Mesendoderm (in vitro differentiated cells): ENCODE results near the gene RPP25. TPM values are rescaled to one million over a fixed set of nuclear protein-coding genes. Genes with fewer than 3 reads are reported as not detected.

Experiments used
- DNase-seq: peaks from one replicate; pipeline ENCODE4 v3.0.0; 2013
- H2AK5ac ChIP-seq: 2 replicates; pipeline ENCODE4 v1.6.1; 2013; ENCODE audit warnings: low read length, inconsistent platforms
- H2BK120ac ChIP-seq: 2 replicates; pipeline ENCODE4 v1.6.1; 2013; ENCODE audit warnings: low read depth, mild to moderate bottlenecking, low read length, moderate library complexity, mixed read lengths
- H2BK15ac ChIP-seq: replicated peaks from 2 replicates; pipeline ENCODE4 v1.6.1; 2013; ENCODE audit warnings: low read depth, mild to moderate bottlenecking, moderate library complexity
- H2BK5ac ChIP-seq: 2 replicates; pipeline ENCODE4 v1.6.1; 2013; ENCODE audit warnings: low read length, inconsistent platforms
- H3K18ac ChIP-seq: 2 replicates; pipeline ENCODE4 v1.6.1; 2013; ENCODE audit warnings: mild to moderate bottlenecking, low read length, mixed read lengths
- H3K23ac ChIP-seq: one replicate; pipeline ENCODE4 v1.6.1; 2013; ENCODE audit warnings: low read length
- H3K27ac ChIP-seq: 2 replicates; pipeline ENCODE4 v1.5.1; 2013; ENCODE audit warnings: low read depth, mild to moderate bottlenecking, inconsistent platforms, low read length, moderate library complexity
- H3K27me3 ChIP-seq: 2 replicates; pipeline ENCODE4 v1.6.1; 2013; ENCODE audit warnings: low read length, control low read depth, mild to moderate bottlenecking, inconsistent platforms; ENCODE audit not compliant: insufficient read depth, poor library complexity
- H3K36me3 ChIP-seq: 2 replicates; pipeline ENCODE4 v1.6.1; 2013; ENCODE audit warnings: low read length, inconsistent platforms; ENCODE audit not compliant: control insufficient read depth, insufficient read depth
- H3K4ac ChIP-seq: one replicate; pipeline ENCODE4 v1.6.1; 2013; ENCODE audit warnings: low read depth, mild to moderate bottlenecking, low read length, moderate library complexity
- H3K4me1 ChIP-seq: 2 replicates; pipeline ENCODE4 v1.6.1; 2013; ENCODE audit warnings: low read depth, low read length, inconsistent platforms; ENCODE audit not compliant: control insufficient read depth
- H3K4me2 ChIP-seq: 2 replicates; pipeline ENCODE4 v1.6.1; 2013; ENCODE audit warnings: low read length
- H3K4me3 ChIP-seq: 2 replicates; pipeline ENCODE4 v1.5.1; 2013; ENCODE audit warnings: mild to moderate bottlenecking, low read length
- H3K56ac ChIP-seq: one replicate; pipeline ENCODE4 v1.6.1; 2013; ENCODE audit warnings: low read length
- H3K79me1 ChIP-seq: 2 replicates; pipeline ENCODE4 v1.6.1; 2013; ENCODE audit warnings: low read length, inconsistent platforms
- H3K79me2 ChIP-seq: 2 replicates; pipeline ENCODE4 v1.6.1; 2013; ENCODE audit warnings: mild to moderate bottlenecking, low read length; ENCODE audit not compliant: control insufficient read depth, insufficient read depth
- H3K9ac ChIP-seq: 2 replicates; pipeline ENCODE4 v1.6.1; 2013; ENCODE audit warnings: low read length, inconsistent platforms
- H4K5ac ChIP-seq: one replicate; pipeline ENCODE4 v1.6.1; 2013; ENCODE audit warnings: low read length
- H4K8ac ChIP-seq: one replicate; pipeline ENCODE4 v1.6.1; 2013; ENCODE audit warnings: low read depth, mild to moderate bottlenecking, control low read depth, low read length, moderate library complexity
- WGBS: extraction: QIAGEN DNeasy Blood & Tissue Kit; methylation state at CpG from one replicate; pipeline ENCODE4 v1.1.7; 2013; ENCODE audit warnings: low lambda C conversion rate, missing lambda C conversion rate; ENCODE audit not compliant: insufficient coverage; ENCODE audit errors: extremely low coverage; 5-methylcytosine and 5-hydroxymethylcytosine counted together
- polyA plus RNA-seq, 2 experiments: library from polyadenylated mRNA; stranded (reverse); fragments of 200-250 nt; gene quantifications; one replicate each; pipeline ENCODE4 v1.2.3, GENCODE V29; 2013

RPP25 gene
- 4.9 TPM for polyA plus RNA-seq (2013, experiment 1 of 2)
- polyA plus RNA-seq (2013, experiment 2 of 2), result 5.1 TPM

GRCh38 chr15:74956648-74957475 lies at the start of gene RPP25:
Gene RPP25 (minus strand): TSS chr15:74956772. CDS start chr15:74956583, 189 bp downstream.
- H3K27ac ChIP-seq, result no peak within 1 kb of the TSS

GRCh38 chr15:75002398-75002797 lies 45.8 kb upstream of the RPP25 start:
- WGBS, result no CpG with 5 or more reads among the region's 7 CpGs
- Histone ChIP-seq H3K36me3 (no peaks in the 10 kb centered on the region), H3K23ac (no peak overlapping the region)

More at GRCh38 chr15:74956648-74957475, at the start of gene RPP25:
- Histone ChIP-seq H2AK5ac (no peak within 1 kb of the TSS), H3K4ac (no peak within 1 kb of the TSS), H3K9ac (peak within 1 kb of the TSS; percentile 72), H3K27me3 (peaks cover 24% of the 10 kb centered on the region), H2BK15ac (no peak within 1 kb of the TSS), H2BK120ac (no peak within 1 kb of the TSS), H3K4me2 (peak within 1 kb of the TSS; percentile 90), H3K79me1 (no peaks in the 10 kb centered on the region), H3K23ac (peak within 1 kb of the TSS; percentile 15), H3K79me2 (no peaks in the 10 kb centered on the region), H2BK5ac (no peak within 1 kb of the TSS), H4K8ac (no peak within 1 kb of the TSS), H3K36me3 (no peaks in the 10 kb centered on the region), H4K5ac (no peak within 1 kb of the TSS), H3K4me1 (peaks cover 12% of the 10 kb centered on the region), H3K4me3 (peak within 1 kb of the TSS; percentile 38), H3K18ac (peak within 1 kb of the TSS; percentile 55), H3K56ac (peak within 1 kb of the TSS; percentile 85)
- peak; percentile 87 for DNase-seq
- WGBS, result no CpG with 5 or more reads among the region's 83 CpGs

GRCh38 chr15:75001310-75001709 lies 44.7 kb upstream of the RPP25 start:
- Histone ChIP-seq H3K4me2 (no peak overlapping the region), H2AK5ac (no peak overlapping the region), H2BK5ac (no peak overlapping the region), H3K79me2 (no peaks in the 10 kb centered on the region), H3K56ac (no peak overlapping the region), H3K4me1 (peaks cover under 1% of the 10 kb centered on the region), H3K36me3 (no peaks in the 10 kb centered on the region), H4K8ac (no peak overlapping the region), H4K5ac (no peak overlapping the region), H3K23ac (no peak overlapping the region), H3K18ac (no peak overlapping the region), H2BK120ac (no peak overlapping the region), H3K79me1 (no peaks in the 10 kb centered on the region), H3K4ac (no peak overlapping the region), H3K27ac (no peak overlapping the region), H2BK15ac (no peak overlapping the region), H3K4me3 (no peak overlapping the region), H3K9ac (no peak overlapping the region), H3K27me3 (peaks cover 2% of the 10 kb centered on the region)
- WGBS, result no CpG with 5 or more reads among the region's 6 CpGs
- DNase-seq, result no peak

More at GRCh38 chr15:75002398-75002797, 45.8 kb upstream of the RPP25 start:
- H4K8ac ChIP-seq, result no peak overlapping the region
- H3K4me1 ChIP-seq, result no peaks in the 10 kb centered on the region
- no peak overlapping the region for H2BK15ac ChIP-seq
- H3K56ac ChIP-seq, result no peak overlapping the region
- no peak overlapping the region for H3K4ac ChIP-seq
- H3K27me3 ChIP-seq, result no peaks in the 10 kb centered on the region
- no peak overlapping the region for H4K5ac ChIP-seq
- no peak overlapping the region for H3K27ac ChIP-seq
- H2BK5ac ChIP-seq, result no peak overlapping the region
- H3K4me2 ChIP-seq, result no peak overlapping the region
- no peaks in the 10 kb centered on the region for H3K79me2 ChIP-seq
- no peak overlapping the region for H3K18ac ChIP-seq
- DNase-seq, result no peak
- H2AK5ac ChIP-seq, result no peak overlapping the region
- no peaks in the 10 kb centered on the region for H3K79me1 ChIP-seq
- no peak overlapping the region for H3K4me3 ChIP-seq
- no peak overlapping the region for H2BK120ac ChIP-seq
- no peak overlapping the region for H3K9ac ChIP-seq

GRCh38 chr15:74997543-74997942 lies 41.0 kb upstream of the RPP25 start:
- H2BK120ac ChIP-seq, result no peak overlapping the region
- no peak overlapping the region for H3K9ac ChIP-seq
- H3K4me1 ChIP-seq, result peaks cover 1% of the 10 kb centered on the region
- no peaks in the 10 kb centered on the region for H3K79me2 ChIP-seq
- no peak overlapping the region for H4K5ac ChIP-seq
- no peak overlapping the region for H2AK5ac ChIP-seq
- DNase-seq, result no peak
- WGBS, result no CpG with 5 or more reads among the region's 2 CpGs
- peaks cover 2% of the 10 kb centered on the region for H3K27me3 ChIP-seq
- H2BK5ac ChIP-seq, result no peak overlapping the region
- no peak overlapping the region for H3K4me2 ChIP-seq
- H3K23ac ChIP-seq, result no peak overlapping the region
- no peaks in the 10 kb centered on the region for H3K79me1 ChIP-seq
- H3K4me3 ChIP-seq, result no peak overlapping the region
- H3K36me3 ChIP-seq, result no peaks in the 10 kb centered on the region
- no peak overlapping the region for H3K27ac ChIP-seq
- H4K8ac ChIP-seq, result no peak overlapping the region
- no peak overlapping the region for H2BK15ac ChIP-seq
- no peak overlapping the region for H3K18ac ChIP-seq
- no peak overlapping the region for H3K4ac ChIP-seq
- H3K56ac ChIP-seq, result no peak overlapping the region

GRCh38 chr15:74997141-74997540 lies 40.6 kb upstream of the RPP25 start:
- H3K18ac ChIP-seq, result no peak overlapping the region
- H2AK5ac ChIP-seq, result no peak overlapping the region
- H3K27ac ChIP-seq, result no peak overlapping the region
- H3K23ac ChIP-seq, result no peak overlapping the region
- no CpG with 5 or more reads among the region's 4 CpGs for WGBS
- H3K4me1 ChIP-seq, result peaks cover 1% of the 10 kb centered on the region
- H3K4me3 ChIP-seq, result no peak overlapping the region
- H2BK120ac ChIP-seq, result no peak overlapping the region
- H3K79me2 ChIP-seq, result no peaks in the 10 kb centered on the region
- H4K5ac ChIP-seq, result no peak overlapping the region
- H3K79me1 ChIP-seq, result no peaks in the 10 kb centered on the region
- H3K56ac ChIP-seq, result no peak overlapping the region
- no peak overlapping the region for H4K8ac ChIP-seq
- peak; percentile 22 for DNase-seq
- H2BK15ac ChIP-seq, result no peak overlapping the region
- no peak overlapping the region for H3K4ac ChIP-seq
- no peak overlapping the region for H3K9ac ChIP-seq
- no peak overlapping the region for H3K4me2 ChIP-seq
- H3K36me3 ChIP-seq, result no peaks in the 10 kb centered on the region
- H3K27me3 ChIP-seq, result peaks cover 2% of the 10 kb centered on the region
- H2BK5ac ChIP-seq, result no peak overlapping the region
